Effector memory CD4-positive, alpha-beta T cell (primary cell): ENCODE data around the gene ACAA1.
"Not testable (repeated sequence)": the region's sequence is repeated elsewhere in the genome, so short reads cannot be mapped to it uniquely, and the experiment has no call there.

Source experiments
- DNase-seq, 3 donors: peaks; one replicate each; pipeline ENCODE4 v3.0.0-alpha.2; 2020
- H3K27ac ChIP-seq: 2 replicates; pipeline ENCODE4 v1.7.0; 2013; ENCODE audit warnings: mild to moderate bottlenecking, low read length, moderate library complexity; ENCODE audit not compliant: insufficient read depth, poor library complexity, severe bottlenecking
- H3K27me3 ChIP-seq: replicated peaks from 2 replicates; pipeline ENCODE4 v1.7.0; 2013; ENCODE audit warnings: mild to moderate bottlenecking, low read length; ENCODE audit not compliant: insufficient read depth, control insufficient read depth, poor library complexity, severe bottlenecking
- H3K36me3 ChIP-seq: 2 replicates; pipeline ENCODE4 v1.7.0; 2013; ENCODE audit warnings: mild to moderate bottlenecking, low read length, moderate library complexity; ENCODE audit not compliant: control insufficient read depth, insufficient read depth
- H3K4me1 ChIP-seq: 2 replicates; pipeline ENCODE4 v1.7.0; 2013; ENCODE audit warnings: low read length, mild to moderate bottlenecking; ENCODE audit not compliant: control insufficient read depth, insufficient read depth, poor library complexity, severe bottlenecking
- H3K4me3 ChIP-seq: 2 replicates; pipeline ENCODE4 v1.7.0; 2013; ENCODE audit warnings: low read length, low read depth, mild to moderate bottlenecking; ENCODE audit not compliant: insufficient read depth, poor library complexity, severe bottlenecking
- H3K9me3 ChIP-seq: 2 replicates; pipeline ENCODE4 v1.7.0; 2013; ENCODE audit warnings: mild to moderate bottlenecking, low read length, moderate library complexity; ENCODE audit not compliant: control insufficient read depth

The ACAA1 gene

DNA sequence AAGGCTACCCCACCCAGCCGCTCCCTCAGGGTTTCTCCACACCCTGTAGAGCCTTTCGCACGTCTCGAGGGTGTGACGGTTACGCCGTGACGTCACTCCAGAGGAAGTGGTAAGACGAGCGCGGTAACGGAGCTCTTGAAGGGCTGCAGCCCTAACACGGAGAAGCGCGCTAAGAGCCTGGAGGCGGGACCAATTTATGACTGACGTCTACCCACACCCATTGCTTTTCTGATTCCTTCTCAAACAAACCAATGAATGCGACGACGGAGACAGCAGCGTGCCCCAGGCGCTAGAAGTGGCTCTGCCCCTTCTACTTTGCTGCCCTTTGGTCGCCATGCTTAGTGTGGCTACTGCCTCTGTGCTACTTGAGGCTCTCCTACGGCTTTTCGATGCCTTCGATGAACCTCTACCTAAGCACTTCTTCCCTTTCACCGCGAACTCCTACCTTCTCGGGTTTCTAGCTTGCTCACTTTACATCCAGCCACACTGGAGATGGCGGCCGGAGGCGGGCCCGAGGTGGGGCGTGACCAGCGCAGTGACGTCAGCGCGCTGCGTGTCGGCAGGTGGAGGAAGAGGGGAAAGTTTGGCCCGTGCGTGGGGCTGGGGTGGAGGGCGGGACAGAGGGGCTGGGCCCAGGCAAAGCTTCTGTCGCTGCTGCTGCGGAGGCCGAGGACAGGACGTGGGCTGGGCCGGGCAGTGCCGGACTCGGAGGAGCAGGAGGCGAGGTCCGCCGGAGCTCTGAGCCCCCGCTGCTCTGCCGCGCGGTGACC is 28.2 kb upstream of the ACAA1 start, which contains the start of gene OXSR1:
TSS of gene OXSR1 (plus strand) at position 586 of the 770 bp plus-strand sequence. CDS start 340 bp downstream, outside the sequence.
- no peaks in the 10 kb centered on the region for H3K36me3 ChIP-seq
- peak; percentile 94 to 97 (median 94) for DNase-seq
- H3K9me3 ChIP-seq = no peaks in the 10 kb centered on the region
- no peaks in the 10 kb centered on the region for H3K27me3 ChIP-seq
- H3K4me1 ChIP-seq = peaks cover 10% of the 10 kb centered on the region
- peak within 1 kb of the TSS; percentile 94 for H3K4me3 ChIP-seq
- H3K27ac ChIP-seq = peak within 1 kb of the TSS; percentile 98

- no peaks in the 10 kb centered on the region for H3K9me3 ChIP-seq
- H3K27me3 ChIP-seq = no peaks in the 10 kb centered on the region
- H3K27ac ChIP-seq = peak overlapping the region; percentile 98
- DNase-seq = no peak
- H3K4me3 ChIP-seq = peak overlapping the region; percentile 94
- no peaks in the 10 kb centered on the region for H3K36me3 ChIP-seq
- H3K4me1 ChIP-seq = peaks cover 10% of the 10 kb centered on the region
These were observed 27.7 kb upstream of the ACAA1 start for GRCh38 chr3:38164643-38164951.

GRCh38 chr3:38163841-38164642 is 27.1 kb upstream of the ACAA1 start:
- DNase-seq = no peak
- H3K9me3 ChIP-seq = no peaks in the 10 kb centered on the region
- peak overlapping the region; percentile 94 for H3K4me3 ChIP-seq
- H3K36me3 ChIP-seq = no peaks in the 10 kb centered on the region
- peak overlapping the region; percentile 98 for H3K27ac ChIP-seq
- no peaks in the 10 kb centered on the region for H3K27me3 ChIP-seq
- peaks cover 10% of the 10 kb centered on the region for H3K4me1 ChIP-seq

DNA sequence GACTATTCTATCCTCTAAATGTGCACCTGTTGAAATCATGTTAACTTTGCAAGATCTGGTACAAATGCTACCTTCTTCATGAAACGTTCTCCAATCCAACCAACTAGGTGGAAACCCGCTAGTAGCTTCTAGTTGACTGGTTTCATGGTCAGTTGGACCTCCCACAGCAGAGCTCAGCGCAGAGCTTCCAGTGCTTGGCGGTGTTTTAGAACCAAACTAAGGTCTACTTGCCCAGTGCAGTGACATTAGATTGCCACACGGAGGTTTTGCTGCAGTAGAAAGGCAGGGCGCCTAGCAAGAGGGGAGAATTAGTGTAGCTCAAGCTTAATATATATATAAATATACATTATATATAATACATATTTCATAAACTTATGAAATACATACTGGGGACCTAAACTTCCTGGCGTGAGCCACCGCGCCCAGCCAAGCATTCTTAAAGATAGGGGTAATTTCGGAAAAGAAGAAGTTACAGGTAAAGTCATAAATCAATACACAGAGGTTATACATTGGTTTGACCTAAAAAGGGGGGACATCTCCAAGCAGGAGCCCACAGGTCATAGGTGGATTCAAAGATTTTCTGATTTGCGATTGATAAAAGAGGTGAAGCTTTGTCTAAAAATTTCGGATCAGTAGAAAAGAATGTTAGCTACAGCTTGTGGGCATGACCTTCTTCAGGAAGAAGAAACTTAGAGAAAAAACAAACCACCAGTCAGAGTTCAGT is 26.4 kb upstream of the ACAA1 start:
- Histone ChIP-seq H3K36me3 (no peaks in the 10 kb centered on the region), H3K4me1 (peaks cover 10% of the 10 kb centered on the region), H3K9me3 (no peaks in the 10 kb centered on the region), H3K27ac (no peak overlapping the region), H3K27me3 (no peaks in the 10 kb centered on the region), H3K4me3 (no peak overlapping the region)
- DNase-seq = no peak

GRCh38 chr3:38160704-38161103 is 23.8 kb upstream of the ACAA1 start:
- not testable (repeated sequence) for DNase-seq, H3K9me3 ChIP-seq, H3K27ac ChIP-seq, H3K27me3 ChIP-seq, H3K4me1 ChIP-seq, H3K36me3 ChIP-seq, H3K4me3 ChIP-seq

- Histone ChIP-seq H3K36me3 (no peaks in the 10 kb centered on the region), H3K27ac (no peak overlapping the region), H3K4me1 (no peaks in the 10 kb centered on the region), H3K27me3 (no peaks in the 10 kb centered on the region), H3K4me3 (no peak overlapping the region), H3K9me3 (no peaks in the 10 kb centered on the region)
- DNase-seq = no peak
These were observed 21.5 kb upstream of the ACAA1 start for GRCh38 chr3:38158472-38158871.

- no peaks in the 10 kb centered on the region for H3K4me1 ChIP-seq
- no peak for DNase-seq
- H3K9me3 ChIP-seq = no peaks in the 10 kb centered on the region
- no peaks in the 10 kb centered on the region for H3K27me3 ChIP-seq
- no peak overlapping the region for H3K4me3 ChIP-seq
- no peak overlapping the region for H3K27ac ChIP-seq
- no peaks in the 10 kb centered on the region for H3K36me3 ChIP-seq
These were observed 20.7 kb upstream of the ACAA1 start for GRCh38 chr3:38157595-38157994.

- H3K4me3 ChIP-seq = no peak overlapping the region
- H3K27me3 ChIP-seq = no peaks in the 10 kb centered on the region
- H3K9me3 ChIP-seq = no peaks in the 10 kb centered on the region
- no peak overlapping the region for H3K27ac ChIP-seq
- no peaks in the 10 kb centered on the region for H3K36me3 ChIP-seq
- DNase-seq = no peak
- H3K4me1 ChIP-seq = peaks cover 3% of the 10 kb centered on the region
These were observed 20.2 kb upstream of the ACAA1 start for GRCh38 chr3:38157117-38157516.

DNA sequence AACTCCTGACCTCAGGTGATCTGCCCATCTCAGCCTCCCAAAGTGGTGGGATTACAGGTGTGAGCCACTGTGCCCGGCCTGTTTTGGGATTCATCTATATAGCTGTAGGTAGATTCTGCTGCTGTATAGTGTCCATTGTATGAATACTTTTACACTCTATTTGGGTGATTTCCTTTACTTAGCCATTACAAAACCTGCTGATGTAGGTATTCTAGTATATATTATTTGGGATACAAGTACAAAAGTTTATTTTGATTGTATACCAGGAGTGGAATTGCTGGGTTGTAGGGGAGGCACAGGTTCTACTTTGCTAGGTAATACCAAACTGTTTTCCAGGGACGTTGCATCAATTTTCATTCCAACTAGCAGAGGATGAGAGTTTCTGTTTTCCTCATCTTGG is 18.9 kb upstream of the ACAA1 start:
- peaks cover 3% of the 10 kb centered on the region for H3K4me1 ChIP-seq
- no peaks in the 10 kb centered on the region for H3K9me3 ChIP-seq
- H3K27ac ChIP-seq = no peak overlapping the region
- no peak for DNase-seq
- no peaks in the 10 kb centered on the region for H3K36me3 ChIP-seq
- H3K27me3 ChIP-seq = no peaks in the 10 kb centered on the region
- H3K4me3 ChIP-seq = no peak overlapping the region
